Measurements from ENCODE around the gene MRPS25.

GRCh38 chr3:15043408-15044171 lies 21.5 kb downstream of the MRPS25 start:
- TF ChIP-seq, protein P1, sequence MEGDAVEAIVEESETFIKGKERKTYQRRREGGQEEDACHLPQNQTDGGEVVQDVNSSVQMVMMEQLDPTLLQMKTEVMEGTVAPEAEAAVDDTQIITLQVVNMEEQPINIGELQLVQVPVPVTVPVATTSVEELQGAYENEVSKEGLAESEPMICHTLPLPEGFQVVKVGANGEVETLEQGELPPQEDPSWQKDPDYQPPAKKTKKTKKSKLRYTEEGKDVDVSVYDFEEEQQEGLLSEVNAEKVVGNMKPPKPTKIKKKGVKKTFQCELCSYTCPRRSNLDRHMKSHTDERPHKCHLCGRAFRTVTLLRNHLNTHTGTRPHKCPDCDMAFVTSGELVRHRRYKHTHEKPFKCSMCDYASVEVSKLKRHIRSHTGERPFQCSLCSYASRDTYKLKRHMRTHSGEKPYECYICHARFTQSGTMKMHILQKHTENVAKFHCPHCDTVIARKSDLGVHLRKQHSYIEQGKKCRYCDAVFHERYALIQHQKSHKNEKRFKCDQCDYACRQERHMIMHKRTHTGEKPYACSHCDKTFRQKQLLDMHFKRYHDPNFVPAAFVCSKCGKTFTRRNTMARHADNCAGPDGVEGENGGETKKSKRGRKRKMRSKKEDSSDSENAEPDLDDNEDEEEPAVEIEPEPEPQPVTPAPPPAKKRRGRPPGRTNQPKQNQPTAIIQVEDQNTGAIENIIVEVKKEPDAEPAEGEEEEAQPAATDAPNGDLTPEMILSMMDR (IDR thresholded peaks at IDR 0.05; ENCODE audit: low read length), result no peak
- no peak for TF ChIP-seq EZH2 (optimal IDR thresholded peaks at IDR 0.05; ENCODE audit: low read depth, low read length)

Data from MM.1S (cell line).